Neuron (in vitro differentiated cells): ENCODE data around the gene IGSF21.

ENCODE experiments used
- H2AFZ ChIP-seq: one replicate; pipeline ENCODE4 v1.6.1; 2013; ENCODE audit warnings: low read depth, mild to moderate bottlenecking, inconsistent platforms, low read length, moderate library complexity
- H3K27me3 ChIP-seq: one replicate; pipeline ENCODE4 v1.6.1; 2013; ENCODE audit warnings: low read length; ENCODE audit not compliant: insufficient read depth
- H3K36me3 ChIP-seq: one replicate; pipeline ENCODE4 v1.6.1; 2013; ENCODE audit warnings: low read length; ENCODE audit not compliant: insufficient read depth
- H3K4me1 ChIP-seq: one replicate; pipeline ENCODE4 v1.6.1; 2013; ENCODE audit warnings: low read length; ENCODE audit not compliant: insufficient read depth
- H3K4me3 ChIP-seq: 2 replicates; pipeline ENCODE4 v1.5.1; 2013; ENCODE audit warnings: mild to moderate bottlenecking, low read length, moderate library complexity
- H3K9me3 ChIP-seq: one replicate; pipeline ENCODE4 v1.6.1; 2013; ENCODE audit warnings: low read length

The IGSF21 gene

GRCh38 chr1:18396247-18396980 lies 288.8 kb downstream of the IGSF21 start:
- H3K9me3 ChIP-seq = no peaks in the 10 kb centered on the region
- H3K4me3 ChIP-seq = no peak overlapping the region
- H3K36me3 ChIP-seq = no peaks in the 10 kb centered on the region

GRCh38 chr1:18397641-18398040 lies 290.0 kb downstream of the IGSF21 start:
- Histone ChIP-seq H3K36me3 (no peaks in the 10 kb centered on the region), H3K27me3 (no peaks in the 10 kb centered on the region), H2AFZ (no peak overlapping the region), H3K4me3 (no peak overlapping the region), H3K9me3 (no peaks in the 10 kb centered on the region), H3K4me1 (no peaks in the 10 kb centered on the region)

More at GRCh38 chr1:18396247-18396980, 288.8 kb downstream of the IGSF21 start:
- H2AFZ ChIP-seq = no peak overlapping the region
- no peaks in the 10 kb centered on the region for H3K4me1 ChIP-seq
- no peaks in the 10 kb centered on the region for H3K27me3 ChIP-seq

- H3K4me1 ChIP-seq = no peaks in the 10 kb centered on the region
- H2AFZ ChIP-seq = no peak overlapping the region
- H3K27me3 ChIP-seq = no peaks in the 10 kb centered on the region
- no peak overlapping the region for H3K4me3 ChIP-seq
- H3K36me3 ChIP-seq = no peaks in the 10 kb centered on the region
- no peaks in the 10 kb centered on the region for H3K9me3 ChIP-seq
These were observed 291.4 kb downstream of the IGSF21 start for GRCh38 chr1:18398791-18399530.

GRCh38 chr1:18400347-18401102 lies 292.9 kb downstream of the IGSF21 start:
- no peak overlapping the region for H3K4me3 ChIP-seq
- no peaks in the 10 kb centered on the region for H3K27me3 ChIP-seq
- H3K4me1 ChIP-seq = no peaks in the 10 kb centered on the region
- no peaks in the 10 kb centered on the region for H3K9me3 ChIP-seq
- no peaks in the 10 kb centered on the region for H3K36me3 ChIP-seq
- H2AFZ ChIP-seq = no peak overlapping the region

GRCh38 chr1:18401921-18402320 lies 294.3 kb downstream of the IGSF21 start:
- no peak overlapping the region for H3K4me3 ChIP-seq
- H3K27me3 ChIP-seq = no peaks in the 10 kb centered on the region
- H3K9me3 ChIP-seq = no peaks in the 10 kb centered on the region
- H2AFZ ChIP-seq = no peak overlapping the region
- no peaks in the 10 kb centered on the region for H3K4me1 ChIP-seq
- no peaks in the 10 kb centered on the region for H3K36me3 ChIP-seq

- no peaks in the 10 kb centered on the region for H3K36me3 ChIP-seq
- no peaks in the 10 kb centered on the region for H3K27me3 ChIP-seq
- no peaks in the 10 kb centered on the region for H3K9me3 ChIP-seq
- H2AFZ ChIP-seq = no peak overlapping the region
- H3K4me3 ChIP-seq = no peak overlapping the region
- H3K4me1 ChIP-seq = no peaks in the 10 kb centered on the region
These were observed 296.9 kb downstream of the IGSF21 start for GRCh38 chr1:18404460-18404859.

- Histone ChIP-seq H2AFZ (no peak overlapping the region), H3K9me3 (peaks cover 2% of the 10 kb centered on the region), H3K4me1 (no peaks in the 10 kb centered on the region), H3K36me3 (no peaks in the 10 kb centered on the region), H3K27me3 (no peaks in the 10 kb centered on the region), H3K4me3 (no peak overlapping the region)
These were observed 299.8 kb downstream of the IGSF21 start for GRCh38 chr1:18407166-18408045.

- H3K4me1 ChIP-seq = no peaks in the 10 kb centered on the region
- no peaks in the 10 kb centered on the region for H3K36me3 ChIP-seq
- H3K4me3 ChIP-seq = no peak overlapping the region
- H3K9me3 ChIP-seq = peaks cover 2% of the 10 kb centered on the region
- H2AFZ ChIP-seq = no peak overlapping the region
- no peaks in the 10 kb centered on the region for H3K27me3 ChIP-seq
These were observed 301.2 kb downstream of the IGSF21 start for GRCh38 chr1:18408656-18409370.

GRCh38 chr1:18409609-18410237 lies 302.1 kb downstream of the IGSF21 start:
- no peaks in the 10 kb centered on the region for H3K36me3 ChIP-seq
- no peak overlapping the region for H3K4me3 ChIP-seq
- no peaks in the 10 kb centered on the region for H3K4me1 ChIP-seq
- peaks cover 2% of the 10 kb centered on the region for H3K9me3 ChIP-seq
- no peak overlapping the region for H2AFZ ChIP-seq
- H3K27me3 ChIP-seq = no peaks in the 10 kb centered on the region

GRCh38 chr1:18410407-18410806 lies 302.8 kb downstream of the IGSF21 start:
- Histone ChIP-seq H3K36me3 (no peaks in the 10 kb centered on the region), H3K27me3 (no peaks in the 10 kb centered on the region), H3K4me1 (no peaks in the 10 kb centered on the region), H2AFZ (no peak overlapping the region), H3K4me3 (no peak overlapping the region), H3K9me3 (peaks cover 2% of the 10 kb centered on the region)

- H3K36me3 ChIP-seq = no peaks in the 10 kb centered on the region
- H3K9me3 ChIP-seq = peaks cover 2% of the 10 kb centered on the region
- H2AFZ ChIP-seq = no peak overlapping the region
- H3K4me3 ChIP-seq = no peak overlapping the region
- H3K4me1 ChIP-seq = no peaks in the 10 kb centered on the region
- no peaks in the 10 kb centered on the region for H3K27me3 ChIP-seq
These were observed 303.7 kb downstream of the IGSF21 start for GRCh38 chr1:18411321-18411720.
